ENCODE data around the gene AFF1.
"Not testable (repeated sequence)": the region's sequence is repeated elsewhere in the genome, so short reads cannot be mapped to it uniquely, and the experiment has no call there.

GRCh38 chr4:87012954-87013308 lies 78.1 kb downstream of the AFF1 start:
- not testable (repeated sequence) for TF ChIP-seq CTCF, POLR2A (IDR thresholded peaks at IDR 0.05)

Data from uterus (tissue), 2 donors.